HG03457 (cell line): Measurements from ENCODE around the gene FEZF1.
"Not testable (repeated sequence)": the region's sequence is repeated elsewhere in the genome, so short reads cannot be mapped to it uniquely, and the experiment has no call there.

Experiments
- ATAC-seq: cut with Tn5 transposase; IDR thresholded peaks from one replicate; pipeline ENCODE4 v1.9.1; 2021; ENCODE audit warnings: moderate number of reproducible peaks; ENCODE audit not compliant: unreplicated experiment

FEZF1 gene

GRCh38 chr7:122309421-122309820 lies 4.9 kb upstream of the FEZF1 start:
- ATAC-seq, result no peak

- ATAC-seq, result no peak
Observed at GRCh38 chr7:122307228-122307621, 2.7 kb upstream of the FEZF1 start.

GRCh38 chr7:122306320-122307227 lies 2.0 kb upstream of the FEZF1 start:
- no peak for ATAC-seq

DNA sequence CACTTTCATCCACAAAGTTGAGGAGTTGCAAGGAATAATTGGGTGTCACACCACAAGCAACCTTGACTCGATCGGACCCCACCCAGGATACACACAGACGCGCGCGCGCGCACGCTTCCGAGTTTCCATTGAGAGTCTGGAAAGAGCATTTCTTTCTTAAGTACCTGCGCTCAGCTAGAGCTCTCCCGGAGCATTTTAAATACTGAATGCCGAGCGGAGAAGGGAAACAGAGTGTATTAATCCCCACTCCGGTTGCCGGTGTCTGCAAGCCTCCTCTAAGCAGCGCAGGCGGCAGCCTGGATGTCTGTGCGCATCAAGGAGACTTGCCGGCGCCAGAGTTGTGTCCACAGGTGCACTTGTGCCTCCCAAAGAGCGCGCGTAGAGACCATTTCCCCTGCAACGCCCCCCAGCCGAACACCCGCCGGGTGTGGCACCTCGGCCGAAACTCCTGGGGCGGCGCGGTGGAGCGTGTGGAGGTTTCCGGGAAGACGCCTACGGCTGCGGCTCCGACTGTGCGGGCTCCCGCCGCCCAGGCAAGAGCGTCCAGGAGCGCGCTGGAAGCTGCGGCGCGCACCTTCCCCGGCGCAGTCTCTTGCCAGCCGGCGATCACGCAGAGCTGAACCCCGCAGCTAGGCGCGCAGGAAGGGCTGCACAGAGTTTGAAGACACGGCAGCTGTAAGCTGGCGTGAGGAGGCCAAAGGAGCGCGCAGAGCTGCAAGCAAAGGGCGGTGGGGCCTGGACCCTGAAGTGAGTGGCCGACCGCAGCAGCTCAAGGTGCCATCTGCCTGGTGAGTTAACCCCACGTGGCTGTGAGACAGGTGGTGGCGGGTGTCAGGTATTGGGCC lies 1.1 kb upstream of the FEZF1 start:
- ATAC-seq, result no peak

DNA sequence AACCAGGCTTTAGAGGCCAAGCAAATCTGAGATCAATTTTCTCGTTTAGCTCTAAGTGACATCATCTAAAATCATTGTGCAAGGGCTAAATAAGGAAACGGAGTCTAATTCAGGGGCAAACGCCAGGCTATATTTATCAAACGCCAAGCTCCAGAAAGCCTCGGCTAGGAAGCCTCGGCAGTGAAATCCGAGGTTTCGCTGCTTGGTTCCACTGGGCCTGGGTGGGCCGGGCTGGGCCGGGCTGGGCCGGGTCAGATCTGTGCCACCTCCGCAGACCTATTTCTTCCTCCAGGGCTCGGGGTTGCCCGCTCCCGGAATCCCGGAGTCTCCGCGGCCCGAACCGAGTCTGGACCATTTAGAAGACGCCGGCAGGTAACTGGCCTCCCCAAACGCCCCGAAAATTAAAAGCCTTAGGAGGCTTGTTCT lies 459 bp upstream of the FEZF1 start:
- ATAC-seq, result no peak

- no peak for ATAC-seq
Observed at GRCh38 chr7:122303531-122304318, 825 bp downstream of the FEZF1 start.

DNA sequence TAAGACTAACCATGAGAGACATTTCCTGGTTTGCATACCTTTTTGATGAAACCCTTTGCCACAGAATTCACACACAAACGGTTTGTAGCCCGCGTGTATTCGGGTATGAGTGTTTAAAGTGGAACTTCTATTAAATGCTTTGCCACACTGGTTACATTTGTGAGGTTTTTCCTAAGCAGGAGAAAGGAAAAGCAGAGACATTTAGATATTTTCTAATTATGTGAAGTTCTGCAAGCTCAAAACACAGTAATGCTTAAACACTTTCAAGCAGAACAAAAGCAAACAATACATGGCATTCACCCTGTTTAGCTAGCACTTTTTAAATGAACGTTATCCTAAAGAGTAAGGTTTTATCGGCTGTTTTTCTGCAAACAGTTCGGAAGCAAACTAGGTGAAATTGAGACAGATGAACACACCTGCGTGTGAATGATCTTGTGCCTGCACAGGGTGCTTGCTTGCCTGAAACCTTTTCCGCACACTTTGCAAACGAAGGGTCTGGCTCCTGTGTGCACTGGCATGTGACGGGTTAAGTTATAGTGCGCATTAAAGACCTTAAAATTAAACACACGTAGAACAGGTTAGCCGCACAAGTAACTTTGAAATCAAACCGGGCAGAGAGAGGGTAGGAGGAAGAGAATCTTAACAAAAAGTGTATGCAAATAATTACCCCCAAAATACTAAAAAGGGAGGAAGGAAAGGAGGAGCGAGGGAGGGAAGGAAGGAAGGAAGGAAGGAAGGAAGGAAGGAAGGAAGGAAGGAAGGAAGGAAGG lies 1.6 kb downstream of the FEZF1 start:
- no peak for ATAC-seq

DNA sequence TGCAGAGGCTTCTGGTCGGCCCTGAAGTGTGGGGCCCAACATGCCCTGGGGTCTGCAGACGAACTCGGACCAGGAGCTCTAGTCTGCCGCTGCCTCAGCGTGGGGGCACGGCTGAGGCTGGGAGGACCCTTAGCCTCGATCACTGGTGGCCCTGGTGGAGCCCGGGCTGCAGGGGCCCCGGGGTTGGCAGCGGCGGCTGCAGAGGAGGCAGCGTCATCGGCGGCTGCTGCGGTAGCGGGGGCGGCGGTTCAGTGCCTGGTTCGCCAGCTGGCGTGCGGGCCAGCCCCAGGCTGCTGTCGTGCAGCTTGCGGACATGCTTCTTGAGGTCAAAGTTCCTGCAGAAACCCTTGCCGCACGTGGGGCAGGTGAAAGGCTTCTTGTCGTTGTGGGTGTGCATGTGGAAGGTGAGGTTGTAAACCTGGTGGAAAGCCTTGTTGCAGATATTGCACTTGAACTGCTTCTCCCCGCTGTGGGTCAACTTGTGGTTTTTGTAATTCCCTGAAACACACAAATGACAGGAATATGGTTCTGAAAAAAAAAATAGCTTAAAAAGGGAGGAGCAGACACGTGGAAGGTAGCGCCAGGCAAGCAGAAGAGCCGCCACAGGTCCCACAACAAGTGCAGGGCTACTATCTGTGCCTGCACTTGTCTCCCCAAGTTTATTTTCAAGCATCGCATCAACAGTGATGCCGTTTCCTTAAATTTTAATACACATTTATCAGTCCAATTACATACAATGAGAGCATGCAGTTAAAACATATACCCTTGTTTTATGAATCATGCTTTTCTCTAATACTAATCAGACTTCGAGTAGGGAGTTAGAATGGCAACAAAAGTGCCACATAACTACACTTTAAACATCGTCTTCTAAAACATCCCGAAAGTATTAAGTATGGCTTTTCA lies 2.4 kb downstream of the FEZF1 start:
- ATAC-seq, result no peak

- ATAC-seq, result no peak
Observed at GRCh38 chr7:122300956-122301833, 3.4 kb downstream of the FEZF1 start.

GRCh38 chr7:122300211-122300932 lies 4.2 kb downstream of the FEZF1 start:
- no peak for ATAC-seq

- ATAC-seq, result no peak
Observed at GRCh38 chr7:122299624-122300210, 4.8 kb downstream of the FEZF1 start.

- ATAC-seq, result no peak
Observed at GRCh38 chr7:122298618-122299017, 5.9 kb downstream of the FEZF1 start.

DNA sequence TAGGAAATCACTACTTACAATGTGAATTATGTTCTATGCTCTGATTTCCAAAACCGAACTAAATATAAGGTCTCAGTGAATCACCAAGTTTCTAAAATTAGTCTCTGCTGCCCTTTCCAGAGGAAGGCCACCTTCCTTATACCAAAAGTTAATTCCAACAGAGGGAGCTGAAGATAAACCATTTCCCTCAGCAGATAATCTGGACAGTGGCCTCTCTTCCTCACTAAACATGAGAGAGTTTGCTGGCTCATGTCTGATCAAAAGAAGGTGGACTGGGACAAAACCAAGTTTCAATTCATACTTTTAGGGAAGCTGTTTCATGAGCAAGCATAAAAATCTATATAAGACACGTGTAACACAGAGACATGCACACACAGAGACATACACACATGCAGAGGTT lies 6.4 kb downstream of the FEZF1 start:
- no peak for ATAC-seq

GRCh38 chr7:122291189-122291588 lies 13.4 kb downstream of the FEZF1 start:
- no peak for ATAC-seq

GRCh38 chr7:122290476-122290875 lies 14.1 kb downstream of the FEZF1 start:
- no peak for ATAC-seq

- ATAC-seq, result no peak
Observed at GRCh38 chr7:122289426-122289825, 15.1 kb downstream of the FEZF1 start.

DNA sequence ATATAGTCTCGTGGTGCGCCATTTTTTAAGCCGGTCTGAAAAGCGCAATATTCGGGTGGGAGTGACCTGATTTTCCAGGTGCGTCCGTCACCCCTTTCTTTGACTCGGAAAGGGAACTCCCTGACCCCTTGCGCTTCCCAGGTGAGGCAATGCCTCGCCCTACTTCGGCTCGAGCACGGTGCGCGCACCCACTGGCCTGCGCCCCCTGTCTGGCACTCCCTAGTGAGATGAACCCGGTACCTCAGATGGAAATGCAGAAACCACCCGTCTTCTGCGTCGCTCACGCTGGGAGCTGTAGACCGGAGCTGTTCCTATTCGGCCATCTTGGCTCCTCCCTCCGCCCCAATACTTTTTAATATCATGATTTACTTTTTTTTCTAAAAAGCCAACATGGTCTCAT lies 19.9 kb downstream of the FEZF1 start:
- not testable (repeated sequence) for ATAC-seq
